Stimulated activated CD4-positive, alpha-beta T cell treated with anti-CD3 and anti-CD28 coated beads, TNF-alpha, amount 100 ng/mL, for 24 hours (primary cell): ENCODE measurements around the gene TRPC4.
"Not testable (repeated sequence)": the region's sequence is repeated elsewhere in the genome, so short reads cannot be mapped to it uniquely, and the experiment has no call there.

Source experiments
- DNase-seq, 3 experiments: peaks; one replicate each; pipeline ENCODE4 v3.0.0-alpha.2; 2020; ENCODE audit warnings: low read depth in 3 of 3

TRPC4 gene

DNA sequence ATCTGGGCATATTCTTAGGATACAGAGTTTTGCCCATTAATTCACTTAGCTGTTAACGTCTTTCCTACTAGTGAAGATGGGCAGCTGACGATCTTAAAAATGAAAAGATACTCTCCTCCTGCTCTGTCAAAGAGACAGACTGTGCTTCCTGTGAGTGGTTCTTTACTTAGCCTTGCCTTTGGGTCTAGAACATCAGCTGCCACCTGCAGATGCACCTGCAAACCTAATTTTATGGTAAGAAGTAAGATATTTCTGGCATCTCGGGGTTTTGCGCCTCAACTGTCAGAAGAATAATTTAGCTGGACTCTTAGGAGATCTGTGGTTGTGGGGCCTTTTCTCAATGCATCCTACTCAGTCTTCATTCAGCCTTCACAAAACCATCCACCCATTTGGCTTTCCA, 36.2 kb downstream of the TRPC4 start:
- no peak for DNase-seq

DNA sequence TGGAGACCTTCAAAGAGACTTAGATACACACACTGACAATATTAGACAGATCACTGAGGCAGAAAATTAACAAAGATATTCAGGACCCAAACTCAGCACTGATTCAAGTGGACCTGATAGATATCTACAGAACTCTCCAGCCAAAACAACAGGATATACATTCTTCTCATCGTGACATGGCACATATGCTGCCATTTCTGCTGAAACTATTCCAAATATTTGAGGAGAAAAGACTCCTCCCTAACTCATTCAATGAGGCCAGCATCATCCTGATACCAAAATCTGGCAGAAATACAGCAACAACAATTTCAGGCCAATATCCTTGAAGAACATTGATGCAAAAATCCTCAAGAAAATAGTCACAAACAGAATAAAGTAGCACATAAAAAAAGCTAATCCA, 53.3 kb downstream of the TRPC4 start:
- no peak for DNase-seq

DNA sequence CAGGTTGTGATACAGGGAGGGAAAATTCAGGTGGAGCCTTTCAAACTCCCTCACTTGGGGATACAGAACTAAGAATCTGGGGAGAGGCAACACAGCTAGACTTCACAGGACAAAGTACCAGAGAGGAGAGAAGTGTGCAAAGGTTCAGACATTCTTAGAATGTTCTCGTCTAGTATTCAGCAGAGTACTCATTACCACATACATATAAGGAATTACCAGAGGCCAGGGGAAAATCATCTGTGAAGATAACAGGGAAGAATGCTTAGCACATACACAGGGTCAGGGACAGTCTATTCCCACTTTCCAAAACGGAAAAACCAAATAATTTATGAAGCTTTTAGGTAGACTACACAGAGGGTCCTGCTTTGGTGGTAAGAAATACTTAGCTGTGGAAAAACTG, 58.1 kb downstream of the TRPC4 start:
- no peak for DNase-seq

DNA sequence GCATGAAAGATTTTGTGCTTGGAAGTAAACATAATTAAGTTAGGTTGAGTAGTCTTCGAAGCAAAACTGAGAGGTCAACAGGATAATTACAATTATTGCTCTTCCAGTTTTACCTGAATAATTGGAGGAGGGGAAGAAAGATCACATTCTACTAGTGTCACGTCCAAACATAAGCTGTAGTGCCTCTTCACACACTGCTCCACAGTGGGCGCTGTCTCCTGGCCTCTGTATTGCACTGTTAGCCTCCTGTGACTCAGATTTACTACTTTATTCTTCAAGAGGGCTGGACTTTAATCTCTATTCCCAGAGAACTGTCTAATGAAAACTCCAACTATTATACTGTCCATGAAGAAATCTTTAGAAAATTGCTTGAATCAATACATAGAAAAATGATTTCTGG, 62.9 kb downstream of the TRPC4 start:
- no peak for DNase-seq

DNA sequence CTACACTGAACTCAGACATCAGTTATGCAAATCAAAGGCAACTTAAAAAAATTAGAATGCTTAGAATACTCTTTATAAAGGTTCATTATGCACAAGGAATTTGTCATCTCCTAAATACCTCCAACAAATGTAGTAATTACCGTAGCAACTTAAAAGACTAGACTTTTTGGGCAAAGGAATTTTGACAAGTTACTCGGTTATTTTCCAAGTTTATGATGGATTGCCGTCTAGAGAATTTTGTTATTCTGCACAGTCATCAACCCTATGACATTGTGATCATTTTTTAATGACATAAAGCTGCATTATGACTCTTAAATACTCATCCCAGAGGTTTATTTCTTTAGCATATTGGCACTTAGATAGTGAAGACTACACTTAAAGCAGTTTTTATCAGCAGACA, 71.9 kb downstream of the TRPC4 start:
- DNase-seq, result no peak

DNA sequence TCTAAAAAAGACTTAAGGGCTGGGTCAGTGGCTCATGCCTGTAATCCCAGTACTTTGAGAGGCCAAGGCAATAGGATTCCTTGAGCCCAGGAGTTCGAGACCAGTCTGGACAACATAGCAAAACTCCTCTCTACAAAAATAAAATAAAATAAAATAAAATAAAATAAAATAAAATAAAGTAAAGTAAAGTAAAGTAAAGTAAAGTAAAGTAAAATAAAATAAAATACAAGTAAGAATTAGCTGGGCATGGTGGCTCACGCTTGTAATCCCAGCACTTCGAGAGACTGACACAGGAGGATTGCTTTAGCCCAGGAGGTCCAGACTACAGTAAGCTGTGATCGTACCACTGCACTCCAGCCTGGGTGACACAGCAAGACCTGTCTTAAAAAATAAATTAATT, 72.8 kb downstream of the TRPC4 start:
- not testable (repeated sequence) for DNase-seq

DNA sequence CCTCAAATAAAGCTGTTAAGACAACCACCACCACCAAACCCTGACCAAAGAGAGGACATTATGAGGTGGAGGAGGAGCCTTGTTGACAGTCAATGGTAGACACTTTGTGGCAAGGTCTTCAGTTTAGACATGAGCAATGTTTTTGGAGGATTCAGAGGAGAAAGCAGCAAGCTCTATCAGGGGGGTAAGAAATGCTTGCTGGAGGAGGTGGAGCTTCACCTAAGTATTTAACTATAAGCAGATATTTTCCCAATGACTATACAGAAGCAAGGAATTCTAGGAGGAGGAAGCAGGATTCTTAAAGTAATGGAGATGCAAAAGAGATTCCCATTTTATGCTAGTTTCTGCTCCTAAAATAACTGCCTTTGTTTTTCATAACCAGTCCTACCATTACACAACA, 74.2 kb downstream of the TRPC4 start:
- no peak for DNase-seq

DNA sequence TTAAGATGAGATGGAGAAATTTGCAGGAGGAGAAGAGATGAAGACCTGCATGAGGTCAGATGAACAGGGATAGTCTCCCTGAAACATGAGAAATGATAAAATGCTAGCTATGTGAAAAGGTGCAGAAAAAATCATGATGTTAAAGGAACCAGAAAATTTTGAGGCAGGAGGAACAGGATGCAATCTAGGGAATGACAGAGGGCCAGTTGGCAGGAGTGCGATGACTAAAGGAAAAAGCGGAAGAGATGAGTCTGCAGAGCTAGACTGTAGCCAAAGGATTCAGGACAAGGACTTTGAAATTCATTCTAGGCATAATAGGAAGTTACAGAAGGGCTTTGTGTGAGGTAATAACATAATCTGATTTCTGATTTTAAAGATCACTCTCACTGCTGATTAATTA, 77.9 kb downstream of the TRPC4 start:
- no peak for DNase-seq

DNA sequence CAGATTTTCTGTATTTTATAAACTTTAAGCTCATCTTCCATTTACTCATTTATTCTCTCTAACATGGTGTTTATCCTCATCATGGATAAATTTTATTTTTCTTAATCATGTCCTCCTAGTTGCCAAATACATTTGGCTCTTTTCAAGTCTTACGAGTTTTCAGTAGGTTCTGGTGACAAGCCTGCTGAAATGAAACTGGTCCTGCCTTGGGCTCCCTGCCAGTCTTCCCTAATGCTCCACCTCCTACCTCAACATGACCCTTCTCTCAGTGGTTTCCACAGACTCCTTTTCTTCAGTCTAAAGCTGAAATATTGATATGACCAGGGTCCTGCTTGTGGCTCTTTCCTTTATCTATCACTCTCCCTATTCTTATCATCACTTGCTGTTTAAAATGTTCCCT, 81.2 kb downstream of the TRPC4 start:
- no peak for DNase-seq

DNA sequence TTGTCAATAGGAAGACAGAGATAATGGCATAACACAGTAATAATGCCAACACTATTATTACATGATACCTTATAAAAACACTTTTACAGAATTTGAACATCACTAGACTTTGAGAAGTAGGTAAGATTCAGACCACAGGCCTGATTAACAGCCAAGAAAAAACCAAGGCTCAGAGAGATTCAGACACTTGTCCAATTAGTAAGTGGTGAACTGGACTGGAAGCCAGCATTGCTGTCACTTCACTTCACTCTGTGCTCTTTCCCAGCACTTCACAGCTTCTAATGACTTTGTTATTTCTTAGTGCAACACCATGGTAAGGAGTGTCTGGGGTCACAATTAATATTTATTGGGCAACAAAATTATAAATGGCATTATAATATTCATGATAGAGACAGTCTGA, 91.9 kb downstream of the TRPC4 start:
- DNase-seq, result no peak

DNA sequence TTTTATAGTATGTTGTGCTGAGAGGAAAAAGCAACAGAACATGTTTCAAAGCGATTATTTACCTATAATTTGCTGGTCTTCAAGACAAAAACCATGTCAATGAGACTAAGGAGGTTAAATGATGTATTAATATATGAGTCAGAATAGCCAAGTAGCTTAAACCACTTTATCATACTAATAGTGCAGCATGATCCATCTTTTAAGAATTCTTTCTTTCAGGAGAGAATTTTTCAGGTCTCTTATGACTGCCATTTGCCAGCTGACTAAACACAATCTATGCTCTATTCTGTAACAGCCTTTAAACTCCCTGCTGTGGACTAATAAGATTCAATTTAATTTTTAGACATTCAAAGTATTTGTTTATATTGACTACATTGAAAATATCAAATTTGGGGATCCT, 93.7 kb downstream of the TRPC4 start:
- no peak for DNase-seq

DNA sequence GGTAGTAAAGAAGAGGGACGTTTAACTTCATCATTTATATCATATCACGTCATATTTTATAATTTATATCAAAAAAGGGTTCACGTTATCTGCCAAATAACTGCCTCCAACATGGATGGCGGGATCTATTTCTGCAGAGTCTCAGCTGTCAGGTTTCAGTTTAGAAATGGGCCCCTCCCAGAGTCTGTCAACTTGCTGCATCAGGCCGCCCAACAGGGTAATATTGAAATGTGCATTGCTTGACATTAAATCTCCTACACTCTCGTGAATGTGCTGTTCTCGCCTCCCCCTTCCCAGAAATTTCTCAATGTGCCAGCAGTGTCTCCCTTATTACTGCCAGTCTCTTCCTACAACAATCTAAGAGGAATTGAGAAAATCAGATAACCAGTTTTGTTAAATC, 96.9 kb downstream of the TRPC4 start:
- no peak for DNase-seq

DNA sequence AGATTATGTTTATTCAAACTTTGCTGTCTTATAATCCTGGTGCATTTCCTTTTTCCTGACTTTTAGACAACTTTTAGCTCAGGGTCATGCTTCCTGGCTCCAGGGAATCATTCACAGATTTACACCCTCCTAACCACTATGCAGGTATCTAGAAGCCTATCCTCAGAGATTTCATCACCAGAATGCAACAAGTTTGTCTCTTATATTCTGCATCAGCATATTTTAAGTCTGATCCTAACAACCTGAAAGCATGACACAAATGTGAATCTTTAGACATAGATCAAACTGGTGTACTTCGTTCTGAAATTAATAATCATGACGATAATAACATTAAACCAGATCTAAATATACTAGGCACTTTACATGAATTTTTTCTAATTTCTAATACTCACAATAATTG, 100.0 kb downstream of the TRPC4 start:
- no peak for DNase-seq

DNA sequence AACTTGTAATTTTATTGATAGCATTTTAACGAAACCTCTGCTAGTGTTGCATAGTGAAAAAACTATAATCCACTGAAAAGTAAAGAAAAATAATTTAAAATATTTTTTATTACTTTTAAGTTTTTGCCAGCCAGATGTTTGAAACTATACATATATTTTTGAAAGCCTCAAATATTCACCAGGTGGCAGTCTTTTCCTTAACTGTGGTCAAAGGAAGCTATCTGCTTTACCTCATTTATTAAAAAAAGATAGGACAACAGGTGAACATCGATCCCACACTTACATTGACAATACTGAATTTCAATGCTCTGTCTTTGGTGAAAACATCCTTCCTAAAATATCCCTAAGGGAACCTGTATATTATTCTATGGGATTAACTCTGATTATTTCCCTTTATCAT, 100.5 kb downstream of the TRPC4 start:
- DNase-seq, result no peak

DNA sequence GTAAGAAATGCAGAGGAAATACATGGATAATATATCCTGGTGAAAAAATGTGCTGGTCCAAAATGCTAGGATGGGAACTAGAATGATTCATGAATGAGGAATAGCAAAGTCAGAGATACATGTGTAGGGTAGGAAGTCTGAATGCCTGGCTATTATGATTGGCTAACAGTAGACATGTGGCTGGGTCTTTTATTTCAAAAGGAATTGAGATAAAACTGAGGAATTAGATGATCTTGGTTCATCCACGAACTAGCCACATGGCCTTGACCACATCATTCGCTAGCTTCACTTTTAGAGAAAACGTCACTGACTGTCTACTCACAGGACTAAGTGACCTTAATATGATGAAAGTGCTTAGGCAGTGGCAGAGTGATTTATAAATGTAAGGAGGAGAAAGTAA, 103.1 kb downstream of the TRPC4 start:
- no peak for DNase-seq

DNA sequence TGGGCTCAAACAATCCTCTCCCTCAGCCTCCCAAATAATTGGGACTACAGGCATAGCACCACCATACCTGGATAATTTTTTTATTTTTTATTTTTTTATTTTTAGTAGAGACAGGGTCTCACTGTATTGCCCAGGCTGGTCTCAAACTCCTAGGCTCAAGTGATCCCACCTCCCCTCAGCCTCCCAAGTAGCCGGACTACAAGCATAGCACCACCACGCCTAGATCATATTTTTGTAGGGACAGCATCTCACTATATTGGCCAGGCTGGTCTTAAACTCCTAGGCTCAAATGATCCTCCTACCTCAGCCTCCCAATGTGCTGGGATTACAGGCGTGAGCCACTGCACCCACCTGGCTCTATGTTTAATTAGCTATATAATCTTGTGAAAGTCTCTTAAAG, 114.2 kb downstream of the TRPC4 start:
- no peak for DNase-seq

DNA sequence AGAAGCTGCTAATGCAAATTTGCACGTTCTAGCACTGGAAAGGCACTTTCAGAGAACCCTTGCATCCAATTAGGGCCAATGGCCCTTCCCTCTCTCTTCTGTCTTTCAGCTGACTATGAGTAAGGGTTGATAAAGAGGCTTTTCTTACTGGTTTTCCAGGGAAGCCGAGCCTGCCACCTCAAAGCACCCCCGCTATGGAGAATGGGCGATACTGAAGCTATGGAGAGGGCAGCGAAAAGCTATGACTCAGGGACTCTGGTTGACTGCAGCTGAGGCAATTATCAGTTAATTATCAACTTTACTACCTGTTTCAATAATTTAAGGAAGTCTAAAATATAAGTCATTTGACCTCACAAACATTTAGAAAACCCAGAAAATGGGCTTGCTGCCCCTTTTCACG, 115.8 kb downstream of the TRPC4 start:
- DNase-seq, result no peak

DNA sequence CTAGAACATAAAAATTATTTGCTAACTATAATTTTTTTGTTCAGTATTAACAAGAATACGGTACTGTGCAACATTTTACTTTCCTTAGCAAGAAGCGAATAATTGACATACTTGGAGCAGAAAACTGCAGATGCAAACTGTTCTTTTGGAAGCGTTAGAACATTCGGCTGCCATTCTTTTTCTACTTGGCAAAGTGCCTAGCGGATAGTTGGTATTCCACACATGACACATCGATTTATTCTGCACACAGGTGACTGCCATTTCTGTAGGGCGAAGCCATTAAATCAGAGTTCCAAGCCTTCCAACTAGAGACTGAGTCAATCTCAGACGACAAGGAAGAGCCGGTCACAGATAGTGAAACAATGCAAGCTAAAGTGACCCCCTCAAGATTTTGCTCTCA, 117.4 kb downstream of the TRPC4 start:
- no peak for DNase-seq

DNA sequence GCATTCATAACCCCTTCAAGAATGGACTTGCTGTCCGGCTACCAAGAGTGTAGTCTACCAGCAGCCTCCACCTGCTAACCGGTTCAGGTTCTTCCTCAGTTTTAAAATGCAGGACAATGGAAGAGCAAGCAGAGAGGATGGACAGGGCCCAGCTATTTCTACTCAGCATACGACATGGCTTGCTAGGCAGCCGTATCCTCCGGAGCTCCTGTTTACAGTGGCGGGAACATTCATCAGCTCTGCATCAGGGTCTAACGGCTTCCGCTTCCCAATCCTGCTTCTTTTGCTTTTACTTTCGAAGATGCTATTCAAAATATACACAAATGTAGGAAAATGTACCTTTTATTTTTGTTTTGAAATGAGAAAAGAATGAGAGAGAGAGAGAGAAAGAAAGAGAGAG, 118.5 kb downstream of the TRPC4 start:
- DNase-seq, result no peak

DNA sequence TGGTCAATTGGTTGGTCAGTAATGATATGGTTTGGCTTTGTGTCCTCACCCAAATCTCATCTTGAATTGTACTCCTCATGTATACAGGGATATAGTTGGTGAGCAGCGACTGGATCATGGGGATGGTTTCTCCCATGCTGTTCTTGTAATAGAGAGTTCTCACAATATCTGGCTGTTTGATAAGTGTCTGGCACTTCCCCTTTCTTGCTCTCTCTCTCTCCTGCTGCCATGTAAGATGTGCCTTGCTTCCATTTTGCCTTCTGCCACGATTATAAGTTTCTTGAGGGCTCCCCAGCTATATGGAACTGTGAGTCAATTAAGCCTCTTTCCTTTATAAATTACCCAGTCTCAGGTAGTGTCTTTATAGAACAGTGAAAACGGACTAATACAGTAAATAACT, 120.7 kb downstream of the TRPC4 start:
- no peak for DNase-seq

DNA sequence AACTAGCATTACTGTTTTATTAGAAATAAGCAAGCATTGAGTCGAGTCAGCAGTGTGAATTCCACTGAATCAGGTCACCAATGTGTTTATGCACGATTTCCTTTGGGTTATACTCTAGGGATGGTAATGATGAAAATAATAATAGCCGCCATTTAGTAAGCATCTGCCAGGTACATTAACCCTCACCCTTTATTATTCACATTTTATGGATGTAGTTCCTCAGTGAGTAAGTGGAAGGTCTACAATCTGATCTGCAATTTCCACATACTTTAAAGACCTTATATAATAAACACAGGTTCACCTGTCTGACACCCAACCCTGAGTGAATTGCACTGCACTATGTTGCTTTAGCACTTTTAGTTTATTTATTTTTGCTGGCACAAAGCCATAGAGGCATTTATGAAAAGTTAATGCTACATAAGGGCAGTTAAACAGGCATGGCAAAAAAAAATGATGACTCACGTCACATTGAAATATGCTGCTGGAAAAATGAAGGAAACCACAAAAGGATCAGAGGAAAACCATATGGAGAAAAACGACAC, 122.4 kb downstream of the TRPC4 start:
- DNase-seq, result no peak

DNA sequence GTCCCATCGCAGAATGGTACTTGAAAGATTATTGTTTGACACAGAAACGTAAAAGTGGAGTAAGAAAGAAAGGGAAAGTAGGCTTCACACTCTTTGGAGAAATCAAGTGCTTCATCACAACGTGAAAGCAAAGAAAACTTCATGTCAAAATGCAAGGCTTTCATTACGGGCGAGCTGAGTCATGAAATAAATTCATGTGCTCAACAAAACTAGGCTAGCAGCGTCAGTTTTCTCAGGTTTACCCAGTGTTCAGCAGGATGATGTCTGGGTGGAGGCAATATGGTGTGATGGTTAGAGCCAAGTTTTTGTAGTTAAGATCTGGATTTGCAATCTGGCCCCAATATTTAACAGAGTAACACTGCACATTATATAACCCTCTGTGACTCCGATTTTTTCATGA, 128.0 kb downstream of the TRPC4 start:
- DNase-seq, result no peak

DNA sequence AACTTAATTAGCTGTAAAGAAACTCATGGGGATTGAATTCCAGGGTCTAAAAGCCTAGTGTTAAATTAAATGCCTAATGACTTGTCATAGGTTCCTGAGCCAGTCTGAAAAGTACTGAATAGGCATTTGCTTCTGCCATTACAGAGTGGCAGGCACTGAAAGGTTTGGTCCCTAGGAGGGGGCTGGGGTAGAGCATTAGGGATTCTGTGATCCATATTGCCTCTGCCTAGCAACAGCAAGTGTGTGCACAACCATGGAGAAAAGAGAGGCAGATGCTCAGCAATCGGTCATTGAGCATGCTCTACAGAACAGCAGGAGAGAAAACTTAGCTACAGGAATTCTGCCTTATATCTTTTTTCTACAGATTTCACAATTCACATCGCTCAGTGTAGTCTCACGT, 133.5 kb downstream of the TRPC4 start:
- DNase-seq, result no peak

DNA sequence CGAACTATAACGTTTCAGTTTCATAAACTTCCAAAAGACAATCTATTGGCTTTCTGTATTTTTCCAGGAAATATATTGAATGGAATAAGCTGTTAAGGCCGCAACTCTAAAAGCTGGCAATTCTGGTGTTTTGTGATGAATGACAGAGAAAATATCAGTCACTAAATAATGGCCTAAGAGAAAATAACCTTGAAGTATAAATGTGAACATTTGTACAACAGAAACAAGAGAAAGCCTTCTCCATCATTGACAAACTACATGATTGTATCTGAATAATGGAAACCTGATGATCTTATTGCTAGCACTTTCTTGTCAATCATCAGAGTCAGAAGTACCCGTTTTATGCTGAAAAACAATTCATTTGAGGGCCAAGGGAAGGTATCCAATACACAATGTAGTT, 134.3 kb downstream of the TRPC4 start:
- no peak for DNase-seq

DNA sequence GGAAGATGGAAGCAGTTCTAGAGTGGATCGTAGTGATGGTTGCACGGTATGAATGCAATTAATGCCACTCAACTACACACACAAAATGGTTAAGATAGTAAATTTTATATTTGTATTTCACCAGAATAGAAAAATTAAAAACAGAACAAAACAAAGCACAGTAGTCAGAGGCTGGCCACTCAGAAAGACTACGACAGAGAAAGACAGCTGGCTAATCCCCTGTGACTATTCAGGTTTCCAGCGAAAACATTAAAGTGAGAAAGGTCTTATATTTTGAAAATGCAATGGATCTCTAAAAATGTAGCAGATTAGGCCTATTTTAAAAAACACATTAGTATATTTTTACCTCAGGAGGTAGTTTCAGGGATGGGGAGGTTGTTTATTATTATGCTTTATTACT, 139.7 kb downstream of the TRPC4 start:
- DNase-seq, result no peak
